ENCODE measurements around the gene ZNF710. TPM values are rescaled to one million over a fixed set of nuclear protein-coding genes. Genes with fewer than 3 reads are reported as not detected.
"Not testable (repeated sequence)": the region's sequence is repeated elsewhere in the genome, so short reads cannot be mapped to it uniquely, and the experiment has no call there.

The ZNF710 gene
- 47.9 TPM for total RNA-seq
- long read RNA-seq, full-length matches to known transcripts, result 6 of 32 reads
- long read RNA-seq, partial matches to known transcripts, result 21 of 32 reads
- long read RNA-seq, other reads (novel, unspliced or antisense), result 5 of 32 reads

GRCh38 chr15:90001062-90001682, at the start of gene ZNF710:
TSS of gene ZNF710 (plus strand) at chr15:90001324. CDS start at chr15:90067138, 65,814 bp downstream.
- H3K36me3 ChIP-seq, result no peaks in the 10 kb centered on the region

GRCh38 chr15:89954541-89954940, 46.6 kb upstream of the ZNF710 start:
- no peak for TF ChIP-seq CTCF (IDR thresholded peaks at IDR 0.05)
- no peak for ATAC-seq

More at GRCh38 chr15:90001062-90001682, at the start of gene ZNF710:
- Histone ChIP-seq H3K27me3 (no peaks in the 10 kb centered on the region), H3K4me3 (peak within 1 kb of the TSS; percentile 76), H3K4me1 (peaks cover 40% of the 10 kb centered on the region), H3K9me3 (no peaks in the 10 kb centered on the region), H3K27ac (peak within 1 kb of the TSS; percentile 91)
- intact Hi-C loops (cut with DNase I), result no loop called here
- ATAC-seq (peak; percentile 1), DNase-seq (peak; percentile 74)
- TF ChIP-seq CTCF (IDR thresholded peaks at IDR 0.05), result no peak

GRCh38 chr15:89955449-89955998, 45.6 kb upstream of the ZNF710 start:
- H3K9me3 ChIP-seq; H3K27ac ChIP-seq; H3K36me3 ChIP-seq; H3K4me3 ChIP-seq; H3K27me3 ChIP-seq; H3K4me1 ChIP-seq; intact Hi-C loops (cut with DNase I); ATAC-seq: not testable (repeated sequence)
- DNase-seq, result peak; percentile 11

More at GRCh38 chr15:89954541-89954940, 46.6 kb upstream of the ZNF710 start:
- no peak for DNase-seq
- intact Hi-C loops (cut with DNase I), result no loop called here
- H3K27me3 ChIP-seq, result no peaks in the 10 kb centered on the region
- no peaks in the 10 kb centered on the region for H3K9me3 ChIP-seq
- no peaks in the 10 kb centered on the region for H3K36me3 ChIP-seq
- H3K4me3 ChIP-seq, result no peak overlapping the region
- no peak overlapping the region for H3K27ac ChIP-seq
- no peaks in the 10 kb centered on the region for H3K4me1 ChIP-seq

- Histone ChIP-seq H3K9me3 (no peaks in the 10 kb centered on the region), H3K4me1 (no peaks in the 10 kb centered on the region), H3K4me3 (no peak overlapping the region), H3K36me3 (no peaks in the 10 kb centered on the region), H3K27ac (no peak overlapping the region), H3K27me3 (no peaks in the 10 kb centered on the region)
- no peak for TF ChIP-seq CTCF (IDR thresholded peaks at IDR 0.05)
- peak; percentile 52 for ATAC-seq
- DNase-seq, result peak; percentile 61
- intact Hi-C loops (cut with DNase I), result no loop called here
Measured at GRCh38 chr15:89958107-89958805, 42.9 kb upstream of the ZNF710 start.

GRCh38 chr15:89963301-89964231, 37.6 kb upstream of the ZNF710 start:
- ATAC-seq (peak; percentile 87), DNase-seq (peak; percentile 78)
- intact Hi-C loops (cut with DNase I), result no loop called here
- Histone ChIP-seq H3K27ac (no peak overlapping the region), H3K4me3 (no peak overlapping the region), H3K36me3 (no peaks in the 10 kb centered on the region), H3K9me3 (no peaks in the 10 kb centered on the region), H3K4me1 (peaks cover 11% of the 10 kb centered on the region), H3K27me3 (no peaks in the 10 kb centered on the region)
- TF ChIP-seq CTCF (IDR thresholded peaks at IDR 0.05), result no peak
